Kidney tubule cell (primary cell): ENCODE measurements around the gene PRSS2.
"Not testable (repeated sequence)": the region's sequence is repeated elsewhere in the genome, so short reads cannot be mapped to it uniquely, and the experiment has no call there.

ENCODE experiments used
- DNase-seq: peaks from one replicate; pipeline ENCODE4 v3.0.0-alpha.2; 2018; ENCODE audit warnings: low spot score

PRSS2 gene

GRCh38 chr7:142770661-142771352 is at the start of gene PRSS2:
TSS of gene PRSS2 (plus strand) at chr7:142770970. CDS start at chr7:142770983, 13 bp downstream.
- peak; percentile 65 for DNase-seq

- no peak for DNase-seq
Measured at GRCh38 chr7:142720986-142721385, 49.8 kb upstream of the PRSS2 start.

GRCh38 chr7:142722248-142722794 is 48.4 kb upstream of the PRSS2 start:
- no peak for DNase-seq

GRCh38 chr7:142733271-142733670 is 37.5 kb upstream of the PRSS2 start:
- no peak for DNase-seq

- no peak for DNase-seq
Measured at GRCh38 chr7:142739923-142740492, 30.8 kb upstream of the PRSS2 start.

- DNase-seq = no peak
Measured at GRCh38 chr7:142740786-142741185, 30.0 kb upstream of the PRSS2 start.

GRCh38 chr7:142741932-142742331 is 28.8 kb upstream of the PRSS2 start:
- DNase-seq = not testable (repeated sequence)

GRCh38 chr7:142745091-142745635 is 25.6 kb upstream of the PRSS2 start:
- peak; percentile 40 for DNase-seq

- no peak for DNase-seq
Measured at GRCh38 chr7:142745745-142746144, 25.0 kb upstream of the PRSS2 start.

GRCh38 chr7:142746264-142746663 is 24.5 kb upstream of the PRSS2 start:
- DNase-seq = no peak

- DNase-seq = not testable (repeated sequence)
Measured at GRCh38 chr7:142748410-142748809, 22.4 kb upstream of the PRSS2 start.

GRCh38 chr7:142749218-142749993 is 21.4 kb upstream of the PRSS2 start, which contains the start of gene PRSS1:
TSS of gene PRSS1 (plus strand) at chr7:142749472. CDS start at chr7:142749485, 13 bp downstream.
- peak; percentile 32 for DNase-seq

- DNase-seq = no peak
Measured at GRCh38 chr7:142750321-142750938, 20.3 kb upstream of the PRSS2 start.

- DNase-seq = not testable (repeated sequence)
Measured at GRCh38 chr7:142751526-142752175, 19.1 kb upstream of the PRSS2 start.

GRCh38 chr7:142752376-142753225 is 18.2 kb upstream of the PRSS2 start:
- DNase-seq = no peak

GRCh38 chr7:142753366-142753765 is 17.4 kb upstream of the PRSS2 start:
- peak; percentile 63 for DNase-seq

GRCh38 chr7:142753925-142754491 is 16.8 kb upstream of the PRSS2 start:
- DNase-seq = not testable (repeated sequence)

- DNase-seq = no peak
Measured at GRCh38 chr7:142754681-142755575, 15.8 kb upstream of the PRSS2 start.

GRCh38 chr7:142758312-142758711 is 12.5 kb upstream of the PRSS2 start:
- DNase-seq = not testable (repeated sequence)
